Peyer's patch (tissue), 4 donors: ENCODE measurements around the gene ESYT3.

Experiments
- POLR2A ChIP-seq, 2 donors: fragments of 450-650 bp; IDR thresholded peaks; one replicate each; pipeline ENCODE4 v1.5.1; 2017; ENCODE audit warnings: antibody characterized with exemption in 2 of 2, mild to moderate bottlenecking in 2 of 2, moderate library complexity in 2 of 2
- TF ChIP-seq, protein P1 (sequence below), 6 experiments: fragments of 450-650 bp in 4 of 6; fragments of 200-600 bp in 2 of 6; sonication (generic) in 1 of 6; IDR thresholded peaks; one replicate each; pipeline ENCODE4 v1.5.1; 2017 to 2019; ENCODE audit warnings: antibody characterized with exemption in 6 of 6, mild to moderate bottlenecking in 3 of 6, moderate library complexity in 1 of 6

DNA sequence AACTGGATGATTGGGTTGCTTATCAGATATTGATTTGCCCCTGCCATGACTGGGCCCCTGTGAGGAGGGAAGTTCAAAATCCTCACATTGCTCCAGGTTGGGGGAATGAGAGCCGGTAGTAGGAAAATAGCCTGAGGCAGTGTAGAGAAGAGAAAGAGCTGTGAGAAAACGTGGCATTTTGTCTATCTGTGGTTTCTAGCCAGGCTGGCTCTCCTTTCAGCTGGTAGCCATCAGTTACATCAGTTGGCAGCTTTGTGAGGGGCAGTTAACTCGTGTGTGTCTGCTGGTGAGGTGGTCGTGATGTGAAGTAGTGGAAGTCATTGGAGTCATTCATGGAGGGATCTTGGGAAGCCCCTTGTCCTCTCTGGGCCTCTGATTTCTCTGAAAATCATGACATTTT, 5.2 kb downstream of the ESYT3 start:
- TF ChIP-seq, protein P1, sequence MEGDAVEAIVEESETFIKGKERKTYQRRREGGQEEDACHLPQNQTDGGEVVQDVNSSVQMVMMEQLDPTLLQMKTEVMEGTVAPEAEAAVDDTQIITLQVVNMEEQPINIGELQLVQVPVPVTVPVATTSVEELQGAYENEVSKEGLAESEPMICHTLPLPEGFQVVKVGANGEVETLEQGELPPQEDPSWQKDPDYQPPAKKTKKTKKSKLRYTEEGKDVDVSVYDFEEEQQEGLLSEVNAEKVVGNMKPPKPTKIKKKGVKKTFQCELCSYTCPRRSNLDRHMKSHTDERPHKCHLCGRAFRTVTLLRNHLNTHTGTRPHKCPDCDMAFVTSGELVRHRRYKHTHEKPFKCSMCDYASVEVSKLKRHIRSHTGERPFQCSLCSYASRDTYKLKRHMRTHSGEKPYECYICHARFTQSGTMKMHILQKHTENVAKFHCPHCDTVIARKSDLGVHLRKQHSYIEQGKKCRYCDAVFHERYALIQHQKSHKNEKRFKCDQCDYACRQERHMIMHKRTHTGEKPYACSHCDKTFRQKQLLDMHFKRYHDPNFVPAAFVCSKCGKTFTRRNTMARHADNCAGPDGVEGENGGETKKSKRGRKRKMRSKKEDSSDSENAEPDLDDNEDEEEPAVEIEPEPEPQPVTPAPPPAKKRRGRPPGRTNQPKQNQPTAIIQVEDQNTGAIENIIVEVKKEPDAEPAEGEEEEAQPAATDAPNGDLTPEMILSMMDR (IDR thresholded peaks at IDR 0.05) = no peak
- no peak for TF ChIP-seq POLR2A (IDR thresholded peaks at IDR 0.05)
